Suprapubic skin (tissue), 4 donors: Measurements from ENCODE around the gene ANAPC7. TPM values are rescaled to one million over a fixed set of nuclear protein-coding genes. Genes with fewer than 3 reads are reported as not detected.

Experiments
- DNase-seq, 2 donors: peaks; one replicate each; pipeline ENCODE4 v3.0.0-alpha.2; 2019; ENCODE audit warnings: low spot score in 2 of 2
- H3K27ac ChIP-seq: fragments of 200-600 bp; sonication (generic); one replicate; pipeline ENCODE4 v1.5.1; 2019
- H3K27me3 ChIP-seq: fragments of 200-600 bp; sonication (generic); one replicate; pipeline ENCODE4 v1.5.1; 2019
- H3K36me3 ChIP-seq: fragments of 200-600 bp; sonication (generic); one replicate; pipeline ENCODE4 v1.5.1; 2019
- H3K4me1 ChIP-seq: fragments of 200-600 bp; sonication (generic); one replicate; pipeline ENCODE4 v1.5.1; 2019
- H3K4me3 ChIP-seq: fragments of 200-600 bp; sonication (generic); one replicate; pipeline ENCODE4 v1.5.1; 2019; ENCODE audit warnings: mild to moderate bottlenecking
- H3K9me3 ChIP-seq: fragments of 200-600 bp; sonication (generic); one replicate; pipeline ENCODE4 v1.5.1; 2019
- EP300 ChIP-seq: sonication (generic); formaldehyde crosslinking; IDR thresholded peaks from one replicate; pipeline ENCODE4 v1.6.1; 2017; ENCODE audit warnings: antibody characterized with exemption
- POLR2A ChIP-seq, 2 donors: fragments of 450-650 bp; IDR thresholded peaks; one replicate each; pipeline ENCODE4 v1.6.1; 2017; ENCODE audit warnings: antibody characterized with exemption in 2 of 2, mild to moderate bottlenecking in 2 of 2, moderate library complexity in 2 of 2
- POLR2AphosphoS5 ChIP-seq, 3 donors: sonication (generic); formaldehyde crosslinking; IDR thresholded peaks; one replicate each; pipeline ENCODE4 v1.6.1; 2017; ENCODE audit warnings: antibody characterized with exemption in 3 of 3
- WGBS: methylation state at CpG from one replicate; pipeline ENCODE4 v1.1.5; 2018; 5-methylcytosine and 5-hydroxymethylcytosine counted together
- total RNA-seq, 4 donors: library from RNA; depleted of rRNA; stranded (reverse); fragments of >200 nt; gene quantifications; one replicate each; pipeline ENCODE4 v1.1.0, GENCODE V29; 2016
- TF ChIP-seq, protein P1 (sequence below), 2 donors: fragments of 200-600 bp in 1 of 2; fragments of 450-650 bp in 1 of 2; sonication (generic) in 1 of 2; IDR thresholded peaks; one replicate each; pipeline ENCODE4 v1.5.1; 2016 to 2019; ENCODE audit warnings: antibody characterized with exemption in 2 of 2, mild to moderate bottlenecking in 1 of 2, moderate library complexity in 1 of 2

Gene ANAPC7, protein sequence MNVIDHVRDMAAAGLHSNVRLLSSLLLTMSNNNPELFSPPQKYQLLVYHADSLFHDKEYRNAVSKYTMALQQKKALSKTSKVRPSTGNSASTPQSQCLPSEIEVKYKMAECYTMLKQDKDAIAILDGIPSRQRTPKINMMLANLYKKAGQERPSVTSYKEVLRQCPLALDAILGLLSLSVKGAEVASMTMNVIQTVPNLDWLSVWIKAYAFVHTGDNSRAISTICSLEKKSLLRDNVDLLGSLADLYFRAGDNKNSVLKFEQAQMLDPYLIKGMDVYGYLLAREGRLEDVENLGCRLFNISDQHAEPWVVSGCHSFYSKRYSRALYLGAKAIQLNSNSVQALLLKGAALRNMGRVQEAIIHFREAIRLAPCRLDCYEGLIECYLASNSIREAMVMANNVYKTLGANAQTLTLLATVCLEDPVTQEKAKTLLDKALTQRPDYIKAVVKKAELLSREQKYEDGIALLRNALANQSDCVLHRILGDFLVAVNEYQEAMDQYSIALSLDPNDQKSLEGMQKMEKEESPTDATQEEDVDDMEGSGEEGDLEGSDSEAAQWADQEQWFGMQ
- total RNA-seq: 10 to 100 TPM; 39.6 to 56.6 (median 45.6) TPM

DNA sequence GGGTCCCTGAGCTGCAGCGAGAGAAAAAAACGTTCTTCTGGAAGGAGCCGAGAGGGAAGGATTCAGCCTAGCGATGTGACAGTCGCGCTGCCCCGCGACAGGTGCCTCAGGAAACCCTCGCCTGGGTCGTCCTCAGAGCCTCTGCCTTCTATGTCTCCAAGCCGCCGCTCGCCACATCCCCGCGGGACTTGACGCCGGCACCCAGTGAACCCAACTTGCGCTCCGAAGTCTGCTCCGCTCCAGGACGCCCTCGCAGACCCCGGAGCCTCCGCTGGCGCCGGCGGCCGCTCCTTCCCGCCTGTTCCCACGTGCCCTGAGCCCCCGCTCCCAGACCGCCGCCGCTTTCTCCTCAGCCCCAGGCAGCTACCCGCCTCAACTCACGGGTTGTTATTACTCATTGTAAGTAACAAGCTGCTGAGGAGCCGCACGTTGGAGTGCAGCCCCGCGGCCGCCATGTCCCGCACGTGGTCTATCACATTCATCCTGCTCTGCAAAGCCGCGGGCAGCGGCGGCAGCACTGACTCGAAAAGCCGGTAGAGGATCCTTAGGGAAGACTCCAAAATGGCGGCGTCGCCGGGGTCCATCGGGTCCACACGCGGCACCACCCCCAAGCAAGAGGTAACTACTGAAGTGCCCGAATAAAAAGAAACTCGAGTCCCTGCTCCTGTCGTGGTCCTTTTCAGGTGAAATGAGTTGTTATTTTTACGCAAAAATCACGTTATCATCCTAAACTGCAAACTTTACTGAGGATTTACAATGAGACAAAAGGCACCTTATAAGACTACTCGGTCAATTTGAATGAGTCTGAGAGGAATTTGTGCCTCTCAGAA, at the start of gene ANAPC7:
TSS of gene ANAPC7 (minus strand) at position 563 of the 830 bp plus-strand sequence. CDS start at position 482, 81 bp downstream.
- Histone ChIP-seq H3K27me3 (no peaks in the 10 kb centered on the region), H3K4me1 (peaks cover 11% of the 10 kb centered on the region), H3K36me3 (peaks cover 8% of the 10 kb centered on the region), H3K4me3 (peak within 1 kb of the TSS; percentile 75), H3K9me3 (no peaks in the 10 kb centered on the region), H3K27ac (peak within 1 kb of the TSS; percentile 92)
- TF ChIP-seq POLR2AphosphoS5 (IDR thresholded peaks at IDR 0.05) (peak in 1 of 3 donors; percentile 67), POLR2A (IDR thresholded peaks at IDR 0.05) (no peak)
- TF ChIP-seq, protein P1, sequence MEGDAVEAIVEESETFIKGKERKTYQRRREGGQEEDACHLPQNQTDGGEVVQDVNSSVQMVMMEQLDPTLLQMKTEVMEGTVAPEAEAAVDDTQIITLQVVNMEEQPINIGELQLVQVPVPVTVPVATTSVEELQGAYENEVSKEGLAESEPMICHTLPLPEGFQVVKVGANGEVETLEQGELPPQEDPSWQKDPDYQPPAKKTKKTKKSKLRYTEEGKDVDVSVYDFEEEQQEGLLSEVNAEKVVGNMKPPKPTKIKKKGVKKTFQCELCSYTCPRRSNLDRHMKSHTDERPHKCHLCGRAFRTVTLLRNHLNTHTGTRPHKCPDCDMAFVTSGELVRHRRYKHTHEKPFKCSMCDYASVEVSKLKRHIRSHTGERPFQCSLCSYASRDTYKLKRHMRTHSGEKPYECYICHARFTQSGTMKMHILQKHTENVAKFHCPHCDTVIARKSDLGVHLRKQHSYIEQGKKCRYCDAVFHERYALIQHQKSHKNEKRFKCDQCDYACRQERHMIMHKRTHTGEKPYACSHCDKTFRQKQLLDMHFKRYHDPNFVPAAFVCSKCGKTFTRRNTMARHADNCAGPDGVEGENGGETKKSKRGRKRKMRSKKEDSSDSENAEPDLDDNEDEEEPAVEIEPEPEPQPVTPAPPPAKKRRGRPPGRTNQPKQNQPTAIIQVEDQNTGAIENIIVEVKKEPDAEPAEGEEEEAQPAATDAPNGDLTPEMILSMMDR (IDR thresholded peaks at IDR 0.05): no peak
- WGBS: 0% methylated on average over 13 of the region's 62 CpGs
- peak; percentile 95 to 97 for DNase-seq

GRCh38 chr12:110451263-110451662, 47.8 kb upstream of the ANAPC7 start:
- H3K9me3 ChIP-seq: no peaks in the 10 kb centered on the region
- peaks cover 23% of the 10 kb centered on the region for H3K4me1 ChIP-seq
- TF ChIP-seq EP300 (no peak), POLR2A (IDR thresholded peaks at IDR 0.05) (no peak), POLR2AphosphoS5 (IDR thresholded peaks at IDR 0.05) (no peak)
- TF ChIP-seq, protein P1 (IDR thresholded peaks at IDR 0.05): no peak
- no peaks in the 10 kb centered on the region for H3K27me3 ChIP-seq
- H3K36me3 ChIP-seq: peaks cover 40% of the 10 kb centered on the region
- no peak overlapping the region for H3K27ac ChIP-seq
- WGBS: 59% methylated on average over 1 of the region's 1 CpG
- peak in 1 of 2 donors; percentile 20 for DNase-seq
- no peak overlapping the region for H3K4me3 ChIP-seq

DNA sequence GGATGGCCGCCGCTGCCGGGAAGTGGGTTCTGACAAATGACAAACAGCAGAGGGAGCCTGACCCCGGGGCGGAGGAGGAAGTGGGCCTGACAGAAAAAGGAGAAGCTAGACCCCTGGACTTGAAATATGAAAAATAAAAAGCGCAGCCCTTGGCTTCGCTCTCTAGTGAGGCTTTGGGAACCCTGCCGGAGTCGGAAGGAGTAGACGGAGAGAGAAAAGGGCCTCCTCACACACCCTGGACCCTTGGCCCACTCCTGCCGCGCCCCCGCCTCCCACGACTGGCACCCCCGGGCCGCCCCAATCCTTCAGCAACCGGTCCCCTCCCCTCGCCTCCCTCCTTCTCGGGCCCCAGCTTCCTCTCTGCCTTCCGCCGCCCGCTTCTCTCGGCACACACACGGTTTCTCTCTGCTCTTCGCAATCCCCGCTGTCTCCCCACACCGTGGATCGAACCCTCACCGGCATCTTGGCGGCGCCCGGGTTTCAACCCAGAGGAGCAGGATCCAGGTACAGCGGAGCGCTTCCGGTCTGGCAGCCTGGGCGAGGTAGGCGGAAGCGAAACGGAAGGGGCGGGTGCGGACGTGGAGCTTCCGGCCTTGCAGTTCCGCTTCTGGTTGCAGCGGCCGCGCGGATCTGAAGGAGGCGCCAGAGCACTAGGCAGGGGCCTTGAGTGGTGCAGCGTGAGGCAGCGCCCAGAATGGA, 46.4 kb upstream of the ANAPC7 start, which contains the start of gene ARPC3:
TSS of gene ARPC3 (minus strand) at position 539 of the 699 bp plus-strand sequence. CDS start at position 462, 77 bp downstream.
- peaks cover 30% of the 10 kb centered on the region for H3K36me3 ChIP-seq
- TF ChIP-seq EP300 (no peak), POLR2A (IDR thresholded peaks at IDR 0.05) (peak in 1 of 2 donors; percentile 54), POLR2AphosphoS5 (IDR thresholded peaks at IDR 0.05) (peak; percentile 83 to 94 (median 93))
- TF ChIP-seq, protein P1 (IDR thresholded peaks at IDR 0.05): peak in 1 of 2 donors; percentile 94
- H3K4me3 ChIP-seq: peak within 1 kb of the TSS; percentile 92
- peak; percentile 96 to 98 for DNase-seq
- no peaks in the 10 kb centered on the region for H3K27me3 ChIP-seq
- peak within 1 kb of the TSS; percentile 97 for H3K27ac ChIP-seq
- peaks cover 23% of the 10 kb centered on the region for H3K4me1 ChIP-seq
- H3K9me3 ChIP-seq: no peaks in the 10 kb centered on the region
- under 1% methylated on average over 41 of the region's 51 CpGs for WGBS

DNA sequence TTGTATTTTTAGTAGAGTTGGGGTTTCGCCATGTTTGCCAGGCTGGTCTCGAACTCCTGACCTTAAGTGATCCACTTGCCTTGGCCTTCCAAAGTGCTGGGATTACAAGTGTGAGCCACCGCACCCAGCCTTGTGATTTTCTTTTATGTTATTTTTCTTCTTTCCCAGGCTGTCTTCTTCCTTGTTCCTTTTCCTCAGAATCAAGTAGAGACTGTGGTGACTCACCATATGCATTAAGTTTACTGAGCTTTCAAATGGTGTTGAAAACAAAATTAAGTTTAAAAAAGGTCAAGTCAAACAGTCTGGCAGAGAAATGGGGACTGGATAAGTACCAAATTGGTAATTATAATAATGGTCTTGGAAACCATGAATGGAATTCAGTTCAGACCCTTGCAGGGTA, 40.9 kb upstream of the ANAPC7 start:
- DNase-seq: no peak
- Histone ChIP-seq H3K4me3 (no peak overlapping the region), H3K4me1 (peaks cover 22% of the 10 kb centered on the region), H3K27me3 (no peaks in the 10 kb centered on the region), H3K36me3 (peaks cover 54% of the 10 kb centered on the region), H3K9me3 (no peaks in the 10 kb centered on the region), H3K27ac (no peak overlapping the region)
- WGBS: 92% methylated on average over 3 of the region's 3 CpGs
- no peak for TF ChIP-seq POLR2A (IDR thresholded peaks at IDR 0.05)
- TF ChIP-seq, protein P1 (IDR thresholded peaks at IDR 0.05): no peak
- TF ChIP-seq POLR2AphosphoS5 (IDR thresholded peaks at IDR 0.05): no peak
- TF ChIP-seq EP300: no peak
